ENCODE measurements around the gene PRDM16. TPM values are rescaled to one million over a fixed set of nuclear protein-coding genes. Genes with fewer than 3 reads are reported as not detected.

The PRDM16 gene
- total and polyA plus RNA-seq, 8 donors, result 9.6 to 18.0 (median 14.7) TPM

GRCh38 chr1:3080053-3080955, 11.3 kb downstream of the PRDM16 start:
- ATAC-seq, result no peak
- Histone ChIP-seq H3K9me3 (no peaks in the 10 kb centered on the region), H3K27ac (no peak overlapping the region), H3K4me1 (peaks cover 0 to 2% of the 10 kb centered on the region in 2 donors), H3K27me3 (peaks cover 0 to 88% of the 10 kb centered on the region in 2 donors), H3K4me3 (no peak overlapping the region), H3K36me3 (no peaks in the 10 kb centered on the region)
- intact Hi-C loops (cut with DNase I), result no loop called here
- DNase-seq, result peak in 1 of 4 donors; percentile 57
- TF ChIP-seq CTCF (IDR thresholded peaks at IDR 0.05), result no peak

- peak in 1 of 4 donors; percentile 66 for DNase-seq
- ATAC-seq, result no peak
- H3K36me3 ChIP-seq, result no peaks in the 10 kb centered on the region
- peaks cover 0 to under 1% of the 10 kb centered on the region in 2 donors for H3K4me1 ChIP-seq
- no peak overlapping the region for H3K4me3 ChIP-seq
- H3K27ac ChIP-seq, result no peak overlapping the region
- no peaks in the 10 kb centered on the region for H3K9me3 ChIP-seq
- H3K27me3 ChIP-seq, result peaks cover 0 to 78% of the 10 kb centered on the region in 2 donors
- TF ChIP-seq CTCF (IDR thresholded peaks at IDR 0.05), result no peak
- intact Hi-C loops (cut with DNase I), result no loop called here
Measured at GRCh38 chr1:3081171-3081683, 12.2 kb downstream of the PRDM16 start.

- ATAC-seq, result no peak
Measured at GRCh38 chr1:3082051-3082450, 13.0 kb downstream of the PRDM16 start.

GRCh38 chr1:3082571-3083516, 13.8 kb downstream of the PRDM16 start:
- no peaks in the 10 kb centered on the region for H3K9me3 ChIP-seq
- no peak for TF ChIP-seq CTCF (IDR thresholded peaks at IDR 0.05)
- no peaks in the 10 kb centered on the region for H3K4me1 ChIP-seq
- H3K27me3 ChIP-seq, result peaks cover 0 to 62% of the 10 kb centered on the region in 2 donors
- intact Hi-C loops (cut with DNase I), result no loop called here
- H3K36me3 ChIP-seq, result no peaks in the 10 kb centered on the region
- no peak overlapping the region for H3K27ac ChIP-seq
- no peak overlapping the region for H3K4me3 ChIP-seq
- ATAC-seq (no peak), DNase-seq (no peak)

More at GRCh38 chr1:3082051-3082450, 13.0 kb downstream of the PRDM16 start:
- no peaks in the 10 kb centered on the region for H3K9me3 ChIP-seq
- no peak overlapping the region for H3K27ac ChIP-seq
- no peaks in the 10 kb centered on the region for H3K4me1 ChIP-seq
- no peak overlapping the region for H3K4me3 ChIP-seq
- intact Hi-C loops (cut with DNase I), result no loop called here
- TF ChIP-seq CTCF (IDR thresholded peaks at IDR 0.05), result no peak
- H3K27me3 ChIP-seq, result peaks cover 0 to 70% of the 10 kb centered on the region in 2 donors
- peak in 1 of 4 donors; percentile 41 for DNase-seq
- H3K36me3 ChIP-seq, result no peaks in the 10 kb centered on the region

Measured in left lung (tissue), 10 donors.